Measurements from ENCODE around the gene CANT1.

DNA sequence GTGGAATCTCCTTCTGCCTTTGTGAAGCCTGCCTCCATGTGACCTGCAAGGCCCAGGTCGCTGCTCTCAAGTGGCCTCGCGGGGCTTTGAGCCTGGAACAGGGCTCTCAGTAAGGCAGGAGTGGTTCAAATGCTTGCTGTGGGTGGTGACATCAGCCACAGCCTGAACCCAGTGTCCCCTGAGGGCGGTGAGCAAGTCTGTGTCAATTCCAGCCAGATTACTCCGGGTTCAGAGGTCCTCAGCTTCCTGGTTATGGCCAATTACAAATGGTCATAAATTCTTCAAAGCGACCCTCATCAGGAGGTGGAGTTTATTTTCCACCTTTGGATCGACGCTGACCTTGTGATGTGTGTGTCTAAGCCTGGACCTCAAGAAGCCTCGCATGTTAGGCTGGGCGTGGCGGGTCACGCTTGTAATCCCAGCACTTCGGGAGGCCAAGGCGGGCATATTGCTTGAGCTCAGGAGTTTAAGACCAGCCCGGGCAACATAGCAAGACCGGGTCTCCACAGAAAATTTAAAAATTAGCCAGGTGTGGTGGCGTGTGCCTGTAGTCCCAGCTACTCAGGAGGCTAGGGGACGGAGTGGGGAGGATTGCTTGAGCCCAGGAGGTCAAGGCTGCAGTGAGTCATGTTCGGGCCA, 47.1 kb downstream of the CANT1 start:
- TF ChIP-seq SAP30 (IDR thresholded peaks at IDR 0.05; ENCODE audit: borderline replicate concordance, insufficient read depth, low read depth, low read length, poor library complexity, severe bottlenecking) (no peak), ZNF274 (IDR thresholded peaks at IDR 0.05; ENCODE audit: borderline replicate concordance, low read depth, low read length) (no peak), ELF4 (CRISPR knock-in tag; IDR thresholded peaks at IDR 0.05) (no peak), CTCF (IDR thresholded peaks at IDR 0.05 in 2 of 3, conservative IDR thresholded peaks at IDR 0.05 in 1 of 3; ENCODE audit: insufficient read depth in 2 of 3, low read depth in 1 of 3, low read length in 3 of 3) (no peak)
